Middle frontal gyrus (tissue), 1 donor: Measurements from ENCODE around the gene L1TD1.
"Not testable (repeated sequence)": the region's sequence is repeated elsewhere in the genome, so short reads cannot be mapped to it uniquely, and the experiment has no call there.

Source experiments
- DNase-seq: peaks from one replicate; pipeline ENCODE4 v3.0.0-alpha.2; 2015; ENCODE audit warnings: low spot score; ENCODE audit errors: extremely low spot score

Gene L1TD1

GRCh38 chr1:62198781-62199125 is 4.1 kb downstream of the L1TD1 start:
- no peak for DNase-seq

GRCh38 chr1:62207187-62207586 is 12.5 kb downstream of the L1TD1 start:
- no peak for DNase-seq

GRCh38 chr1:62208087-62208486 is 13.4 kb downstream of the L1TD1 start:
- no peak for DNase-seq

GRCh38 chr1:62208970-62209369 is 14.3 kb downstream of the L1TD1 start:
- no peak for DNase-seq

GRCh38 chr1:62209931-62210595 is 15.4 kb downstream of the L1TD1 start:
- no peak for DNase-seq

- DNase-seq = no peak
Observed at GRCh38 chr1:62210960-62211359, 16.3 kb downstream of the L1TD1 start.

- DNase-seq = no peak
Observed at GRCh38 chr1:62212411-62212810, 17.8 kb downstream of the L1TD1 start.

GRCh38 chr1:62213075-62213914 is 18.6 kb downstream of the L1TD1 start:
- DNase-seq = no peak

- DNase-seq = no peak
Observed at GRCh38 chr1:62218604-62219003, 24.0 kb downstream of the L1TD1 start.

- not testable (repeated sequence) for DNase-seq
Observed at GRCh38 chr1:62220456-62220855, 25.8 kb downstream of the L1TD1 start.

- no peak for DNase-seq
Observed at GRCh38 chr1:62221171-62221570, 26.5 kb downstream of the L1TD1 start.

GRCh38 chr1:62222321-62222720 is 27.7 kb downstream of the L1TD1 start:
- DNase-seq = no peak

GRCh38 chr1:62224182-62224581 is 29.5 kb downstream of the L1TD1 start:
- DNase-seq = no peak

- no peak for DNase-seq
Observed at GRCh38 chr1:62227496-62227895, 32.8 kb downstream of the L1TD1 start.

- no peak for DNase-seq
Observed at GRCh38 chr1:62228136-62228882, 33.7 kb downstream of the L1TD1 start.

GRCh38 chr1:62228883-62229187 is 34.2 kb downstream of the L1TD1 start:
- no peak for DNase-seq

GRCh38 chr1:62229468-62229867 is 34.8 kb downstream of the L1TD1 start:
- DNase-seq = no peak

GRCh38 chr1:62229932-62230331 is 35.3 kb downstream of the L1TD1 start:
- no peak for DNase-seq

GRCh38 chr1:62230718-62231117 is 36.1 kb downstream of the L1TD1 start:
- no peak for DNase-seq

- no peak for DNase-seq
Observed at GRCh38 chr1:62232871-62233278, 38.2 kb downstream of the L1TD1 start.

- DNase-seq = no peak
Observed at GRCh38 chr1:62233926-62234450, 39.3 kb downstream of the L1TD1 start.

- DNase-seq = no peak
Observed at GRCh38 chr1:62234688-62235087, 40.0 kb downstream of the L1TD1 start.
